Measurements from ENCODE around the gene SEMA3A. TPM values are rescaled to one million over a fixed set of nuclear protein-coding genes. Genes with fewer than 3 reads are reported as not detected.

SEMA3A gene
- total RNA-seq, 1 donor from 2014 or later, result 134 TPM

- no peak for DNase-seq (ENCODE audit: low spot score)
- H3K4me1 Mint-ChIP-seq, result peaks cover 10% of the 10 kb centered on the region
- H3K79me2 ChIP-seq (ENCODE audit: low read depth), result peaks cover 76% of the 10 kb centered on the region
Measured at GRCh38 chr7:84161398-84161797, 33.2 kb downstream of the SEMA3A start.

GRCh38 chr7:84159435-84159834, 35.2 kb downstream of the SEMA3A start:
- H3K27me3 Mint-ChIP-seq (ENCODE audit: insufficient read depth, low read depth), result peaks cover 2% of the 10 kb centered on the region
- Histone ChIP-seq H3K9me3 (ENCODE audit: low read depth) (no peaks in the 10 kb centered on the region), H3K27me3 (no peaks in the 10 kb centered on the region), H3K4me3 (no peak overlapping the region), H3K79me2 (ENCODE audit: low read depth) (peaks cover 82% of the 10 kb centered on the region), H3K27ac (no peak overlapping the region), H3K4me1 (peaks cover 14% of the 10 kb centered on the region), H3K4me2 (no peak overlapping the region), H2AFZ (replicated peaks) (no peak overlapping the region), H4K20me1 (ENCODE audit: low read depth) (peaks cover 6% of the 10 kb centered on the region), H3K36me3 (no peaks in the 10 kb centered on the region), H3F3A (ENCODE audit: low read depth) (no peaks in the 10 kb centered on the region), H3K9ac (no peak overlapping the region)
- no peak overlapping the region for H3K27ac Mint-ChIP-seq
- peaks cover 10% of the 10 kb centered on the region for H3K4me1 Mint-ChIP-seq
- H3K36me3 Mint-ChIP-seq, result peaks cover 15% of the 10 kb centered on the region
- no peak for TF ChIP-seq EZH2 (IDR thresholded peaks at IDR 0.05)
- no peak for TF ChIP-seq EZH2phosphoT487 (IDR thresholded peaks at IDR 0.05)
- TF ChIP-seq, protein P1, sequence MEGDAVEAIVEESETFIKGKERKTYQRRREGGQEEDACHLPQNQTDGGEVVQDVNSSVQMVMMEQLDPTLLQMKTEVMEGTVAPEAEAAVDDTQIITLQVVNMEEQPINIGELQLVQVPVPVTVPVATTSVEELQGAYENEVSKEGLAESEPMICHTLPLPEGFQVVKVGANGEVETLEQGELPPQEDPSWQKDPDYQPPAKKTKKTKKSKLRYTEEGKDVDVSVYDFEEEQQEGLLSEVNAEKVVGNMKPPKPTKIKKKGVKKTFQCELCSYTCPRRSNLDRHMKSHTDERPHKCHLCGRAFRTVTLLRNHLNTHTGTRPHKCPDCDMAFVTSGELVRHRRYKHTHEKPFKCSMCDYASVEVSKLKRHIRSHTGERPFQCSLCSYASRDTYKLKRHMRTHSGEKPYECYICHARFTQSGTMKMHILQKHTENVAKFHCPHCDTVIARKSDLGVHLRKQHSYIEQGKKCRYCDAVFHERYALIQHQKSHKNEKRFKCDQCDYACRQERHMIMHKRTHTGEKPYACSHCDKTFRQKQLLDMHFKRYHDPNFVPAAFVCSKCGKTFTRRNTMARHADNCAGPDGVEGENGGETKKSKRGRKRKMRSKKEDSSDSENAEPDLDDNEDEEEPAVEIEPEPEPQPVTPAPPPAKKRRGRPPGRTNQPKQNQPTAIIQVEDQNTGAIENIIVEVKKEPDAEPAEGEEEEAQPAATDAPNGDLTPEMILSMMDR (IDR thresholded peaks at IDR 0.05), result no peak
- H3K4me3 Mint-ChIP-seq, result no peak overlapping the region
- peaks cover 10% of the 10 kb centered on the region for H3K9me3 Mint-ChIP-seq
- DNase-seq (ENCODE audit: low spot score), result no peak

More at GRCh38 chr7:84161398-84161797, 33.2 kb downstream of the SEMA3A start:
- Histone ChIP-seq H3K36me3 (no peaks in the 10 kb centered on the region), H3K27ac (no peak overlapping the region), H4K20me1 (ENCODE audit: low read depth) (peaks cover 6% of the 10 kb centered on the region), H3K9me3 (ENCODE audit: low read depth) (no peaks in the 10 kb centered on the region), H2AFZ (replicated peaks) (no peak overlapping the region), H3K4me1 (peaks cover 14% of the 10 kb centered on the region), H3K27me3 (no peaks in the 10 kb centered on the region), H3F3A (ENCODE audit: low read depth) (no peaks in the 10 kb centered on the region), H3K9ac (no peak overlapping the region), H3K4me2 (no peak overlapping the region), H3K4me3 (no peak overlapping the region)
- peaks cover 10% of the 10 kb centered on the region for H3K9me3 Mint-ChIP-seq
- TF ChIP-seq, protein P1 (IDR thresholded peaks at IDR 0.05), result no peak
- no peak for TF ChIP-seq EZH2phosphoT487 (IDR thresholded peaks at IDR 0.05)
- no peak overlapping the region for H3K4me3 Mint-ChIP-seq
- H3K27ac Mint-ChIP-seq, result no peak overlapping the region
- H3K36me3 Mint-ChIP-seq, result peaks cover 16% of the 10 kb centered on the region
- peaks cover 2% of the 10 kb centered on the region for H3K27me3 Mint-ChIP-seq (ENCODE audit: insufficient read depth, low read depth)

- H3K27ac Mint-ChIP-seq, result no peak overlapping the region
- Histone ChIP-seq H3K9ac (no peak overlapping the region), H4K20me1 (ENCODE audit: low read depth) (peaks cover 6% of the 10 kb centered on the region), H3K4me1 (peaks cover 2% of the 10 kb centered on the region), H3K4me2 (no peak overlapping the region), H3K4me3 (no peak overlapping the region), H3K79me2 (ENCODE audit: low read depth) (peaks cover 80% of the 10 kb centered on the region), H3K36me3 (no peaks in the 10 kb centered on the region), H3K9me3 (ENCODE audit: low read depth) (no peaks in the 10 kb centered on the region), H3K27me3 (no peaks in the 10 kb centered on the region), H2AFZ (replicated peaks) (no peak overlapping the region), H3K27ac (no peak overlapping the region), H3F3A (ENCODE audit: low read depth) (no peaks in the 10 kb centered on the region)
- H3K27me3 Mint-ChIP-seq (ENCODE audit: insufficient read depth, low read depth), result peaks cover 2% of the 10 kb centered on the region
- H3K36me3 Mint-ChIP-seq, result peaks cover 16% of the 10 kb centered on the region
- DNase-seq (ENCODE audit: low spot score), result no peak
- no peak for TF ChIP-seq EZH2 (IDR thresholded peaks at IDR 0.05)
- TF ChIP-seq, protein P1 (IDR thresholded peaks at IDR 0.05), result no peak
- no peak for TF ChIP-seq EZH2phosphoT487 (IDR thresholded peaks at IDR 0.05)
- H3K9me3 Mint-ChIP-seq, result peaks cover 14% of the 10 kb centered on the region
- H3K4me1 Mint-ChIP-seq, result peaks cover 5% of the 10 kb centered on the region
- no peak overlapping the region for H3K4me3 Mint-ChIP-seq
Measured at GRCh38 chr7:84157171-84157570, 37.4 kb downstream of the SEMA3A start.
